GM21390 (cell line): ENCODE data around the gene C12orf76.
A peak's percentile ranks its signal among the peaks of the same experiment; 100 is the strongest.
"Not testable (repeated sequence)": the region's sequence is repeated elsewhere in the genome, so short reads cannot be mapped to it uniquely, and the experiment has no call there.

Source experiments
- ATAC-seq: cut with Tn5 transposase; IDR thresholded peaks from one replicate; pipeline ENCODE4 v1.9.1; 2021; ENCODE audit not compliant: unreplicated experiment

The C12orf76 gene

GRCh38 chr12:110048242-110049027 lies at the start of gene C12orf76:
Gene C12orf76, minus strand, starts transcription at chr12:110048522. Its CDS starts 27 bp downstream, at chr12:110048495.
- ATAC-seq = peak; percentile 99

GRCh38 chr12:110093631-110094311 lies 45.4 kb upstream of the C12orf76 start:
- no peak for ATAC-seq

- ATAC-seq = no peak
Observed at GRCh38 chr12:110091136-110091711, 42.9 kb upstream of the C12orf76 start.

- no peak for ATAC-seq
Observed at GRCh38 chr12:110090266-110091135, 42.2 kb upstream of the C12orf76 start.

GRCh38 chr12:110088936-110089335 lies 40.6 kb upstream of the C12orf76 start:
- ATAC-seq = no peak

- ATAC-seq = not testable (repeated sequence)
Observed at GRCh38 chr12:110088216-110088615, 39.9 kb upstream of the C12orf76 start.

- no peak for ATAC-seq
Observed at GRCh38 chr12:110084314-110085015, 36.1 kb upstream of the C12orf76 start.

- no peak for ATAC-seq
Observed at GRCh38 chr12:110080410-110080809, 32.1 kb upstream of the C12orf76 start.

- peak; percentile 93 for ATAC-seq
Observed at GRCh38 chr12:110079477-110080400, 31.4 kb upstream of the C12orf76 start.

GRCh38 chr12:110077800-110078199 lies 29.5 kb upstream of the C12orf76 start:
- ATAC-seq = no peak

GRCh38 chr12:110075880-110076279 lies 27.6 kb upstream of the C12orf76 start:
- ATAC-seq = no peak

- no peak for ATAC-seq
Observed at GRCh38 chr12:110074089-110074488, 25.8 kb upstream of the C12orf76 start.

GRCh38 chr12:110073049-110073831 lies 24.9 kb upstream of the C12orf76 start:
- no peak for ATAC-seq

- ATAC-seq = not testable (repeated sequence)
Observed at GRCh38 chr12:110072636-110073035, 24.3 kb upstream of the C12orf76 start.

GRCh38 chr12:110071967-110072366 lies 23.6 kb upstream of the C12orf76 start:
- no peak for ATAC-seq

- ATAC-seq = no peak
Observed at GRCh38 chr12:110071504-110071903, 23.2 kb upstream of the C12orf76 start.

GRCh38 chr12:110068654-110069053 lies 20.3 kb upstream of the C12orf76 start:
- ATAC-seq = no peak

GRCh38 chr12:110068115-110068514 lies 19.8 kb upstream of the C12orf76 start:
- ATAC-seq = not testable (repeated sequence)
